GM21367 (cell line): ENCODE measurements around the gene FAM120A.

ENCODE experiments used
- ATAC-seq: cut with Tn5 transposase; IDR thresholded peaks from one replicate; pipeline ENCODE4 v1.9.1; 2021; ENCODE audit not compliant: unreplicated experiment

FAM120A gene

DNA sequence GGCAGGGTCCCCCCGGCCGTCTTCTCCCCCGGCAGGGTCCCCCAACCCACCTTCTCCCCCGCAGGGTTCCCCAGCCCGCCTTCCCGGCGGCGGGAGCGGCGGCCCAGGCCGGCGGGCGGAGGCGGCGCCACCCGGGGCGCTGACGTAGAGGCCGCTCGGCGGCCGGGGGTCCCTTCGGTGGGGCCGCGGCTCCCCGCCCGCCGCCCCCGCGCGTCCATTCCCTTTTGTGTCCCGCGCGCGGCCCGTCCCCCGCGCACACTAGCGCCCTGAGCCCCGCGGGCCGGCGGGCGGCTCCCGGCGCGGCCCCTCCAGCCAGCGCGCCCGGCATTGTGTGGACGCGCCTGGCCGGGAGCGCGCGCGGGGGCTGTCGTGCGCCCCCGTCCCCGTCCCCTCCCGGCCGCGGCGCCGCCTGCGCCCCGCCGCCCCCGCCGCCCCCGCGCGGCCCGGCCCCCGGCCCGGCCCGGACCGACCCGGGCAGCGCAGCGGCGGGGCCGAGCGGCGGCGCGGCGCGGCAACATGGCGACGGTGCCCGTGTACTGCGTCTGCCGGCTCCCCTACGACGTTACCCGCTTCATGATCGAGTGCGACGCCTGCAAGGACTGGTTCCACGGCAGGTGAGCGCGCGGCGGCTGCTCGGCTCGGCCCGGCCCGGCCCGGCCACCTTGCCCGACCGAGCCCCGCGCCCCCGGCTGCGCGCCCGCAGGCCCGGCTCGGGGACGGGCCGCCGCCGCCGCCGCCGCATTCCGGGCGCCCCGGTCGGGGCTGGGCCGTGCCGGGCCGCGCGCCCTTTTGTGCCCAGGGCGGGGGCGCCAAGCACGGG is 125.0 kb downstream of the FAM120A start, which contains the start of gene PHF2:
PHF2 (plus strand) TSS at position 327 of the 820 bp plus-strand sequence; CDS start at position 517, 190 bp downstream.
- peak; percentile 1 for ATAC-seq

DNA sequence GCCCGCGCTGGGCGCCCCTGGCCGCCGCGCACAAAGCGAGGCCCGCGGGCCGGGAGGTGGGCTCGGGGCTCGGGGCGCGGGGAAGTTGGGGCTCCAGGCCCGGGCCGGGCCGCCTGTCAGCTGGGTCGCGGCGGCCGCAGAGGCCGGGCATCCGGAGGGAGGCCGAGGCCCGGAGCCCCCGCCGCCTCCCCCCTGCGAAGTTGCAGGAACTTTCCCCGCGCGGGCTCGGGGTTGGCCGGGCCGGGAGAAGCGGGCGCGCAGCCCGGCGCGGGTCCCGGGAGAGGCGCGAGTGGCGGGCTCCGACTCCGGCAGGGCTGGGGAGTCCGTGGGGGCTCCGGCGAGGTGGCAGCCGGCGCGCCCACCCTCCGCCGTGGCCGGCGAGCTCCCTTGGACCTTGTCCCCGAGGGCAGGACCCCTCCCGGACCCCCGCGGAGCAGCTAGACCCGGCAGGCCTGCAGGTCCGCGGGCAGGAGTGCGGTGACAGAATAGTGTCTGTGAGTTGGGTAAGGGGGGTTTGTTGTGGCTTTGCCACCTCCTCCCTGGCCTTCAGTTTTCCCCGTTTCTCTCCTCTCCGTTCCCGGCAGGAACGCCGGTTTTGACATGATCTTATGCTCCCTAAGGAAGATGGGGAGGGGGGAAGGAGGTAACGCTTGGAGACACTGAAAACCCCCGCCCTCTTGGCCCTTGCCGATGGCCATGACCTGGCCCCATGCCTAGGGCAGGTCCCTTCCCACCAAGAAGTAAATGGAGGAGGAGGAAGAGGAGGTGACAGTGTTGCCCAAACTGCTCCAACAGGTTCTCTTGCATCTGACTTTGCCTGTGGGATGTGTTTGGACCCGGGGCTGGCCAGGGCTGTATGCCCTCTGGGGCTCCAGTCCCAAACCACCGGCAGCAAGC is 125.8 kb downstream of the FAM120A start:
- no peak for ATAC-seq

DNA sequence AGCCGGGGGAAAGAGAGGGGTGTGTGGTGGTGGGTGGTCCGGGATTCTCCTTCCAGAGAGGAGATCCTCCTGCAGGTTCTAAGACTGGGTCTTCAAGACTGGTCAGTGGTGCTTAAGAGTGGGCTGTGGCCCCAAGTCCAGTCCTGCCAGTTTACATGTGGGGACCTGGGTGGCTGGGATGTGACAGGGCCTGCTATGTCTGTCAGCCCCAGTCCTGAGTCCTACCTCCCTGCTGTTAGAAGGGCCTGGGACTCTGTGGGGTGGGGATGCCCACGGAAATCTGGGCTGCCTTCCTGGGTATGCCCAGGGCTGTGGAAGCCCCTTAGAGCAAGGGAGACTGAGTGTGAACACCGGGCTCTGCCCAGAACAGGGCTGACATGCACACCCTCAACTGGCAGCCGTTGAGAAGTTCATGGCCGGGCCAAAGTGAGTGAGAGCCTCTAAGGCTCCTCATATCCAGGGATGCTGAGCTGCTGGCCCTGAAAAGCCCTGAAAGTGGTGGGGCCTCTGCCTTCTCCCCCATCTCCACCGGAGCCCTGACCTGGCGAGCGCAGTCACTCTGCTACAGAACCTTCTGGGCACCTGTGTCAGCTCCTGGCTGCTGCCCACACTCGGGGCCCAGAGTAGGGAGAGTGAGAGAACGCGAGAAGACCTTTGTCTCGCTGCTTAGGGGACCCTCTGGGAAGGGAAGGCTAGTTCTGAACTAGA is 126.6 kb downstream of the FAM120A start:
- no peak for ATAC-seq

DNA sequence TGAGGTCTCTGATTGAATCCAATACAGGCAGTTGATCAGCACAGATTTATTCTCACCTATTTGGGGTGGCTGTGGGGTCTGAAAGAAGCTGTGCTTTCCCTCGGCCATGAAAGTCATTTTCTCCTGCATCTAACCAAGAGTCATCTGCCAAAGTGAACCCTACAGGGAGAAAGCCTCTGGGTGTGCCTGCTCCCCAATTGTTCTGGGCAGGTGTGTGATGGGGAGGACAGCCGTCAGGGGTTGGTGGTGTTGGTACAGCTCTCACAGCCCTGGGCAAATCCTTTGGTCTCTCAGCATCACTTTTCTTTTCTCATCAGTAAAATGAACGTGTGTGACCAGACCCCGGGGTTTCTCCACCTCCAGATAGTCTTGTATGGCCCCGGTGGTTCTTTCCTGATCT is 127.4 kb downstream of the FAM120A start:
- ATAC-seq: no peak

DNA sequence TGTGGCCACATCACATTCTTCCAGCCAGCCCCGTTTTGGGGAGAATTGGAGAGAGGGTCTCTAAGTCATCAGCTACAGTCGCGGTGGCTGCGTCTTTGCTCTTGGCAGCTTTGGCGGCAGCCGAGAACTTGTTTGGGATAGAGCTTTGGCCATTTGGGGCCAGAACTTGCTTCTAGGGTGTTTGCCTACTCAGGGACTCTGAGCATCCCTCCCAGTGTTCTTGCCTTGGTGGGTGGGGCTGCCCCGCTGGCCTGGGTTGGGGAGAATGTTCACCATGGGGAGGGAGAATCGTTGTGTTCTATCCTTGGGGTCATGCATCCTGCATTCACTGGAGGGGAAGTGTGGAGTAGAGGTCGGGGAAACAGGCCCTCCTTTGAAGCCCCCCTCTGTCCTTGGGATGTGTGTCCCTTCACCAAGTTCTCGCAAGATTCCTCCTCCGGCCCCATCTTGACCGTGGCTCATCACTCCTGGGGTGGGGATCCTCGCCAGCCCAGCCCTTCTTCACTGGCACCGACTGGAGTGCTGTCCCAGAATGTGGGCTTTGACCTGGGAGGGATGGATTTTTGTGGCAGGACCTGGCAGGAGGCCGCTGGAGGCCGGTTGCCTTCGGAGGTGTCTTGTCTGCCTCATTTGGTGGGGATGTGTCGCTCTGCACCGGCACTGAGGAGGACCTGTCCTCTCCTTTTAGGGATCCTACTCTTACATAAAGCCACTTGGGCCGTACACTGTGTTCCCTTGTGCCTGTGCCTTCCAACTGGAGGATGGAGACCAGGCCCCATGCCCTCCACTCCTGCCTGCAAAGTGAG is 128.4 kb downstream of the FAM120A start:
- ATAC-seq: no peak

DNA sequence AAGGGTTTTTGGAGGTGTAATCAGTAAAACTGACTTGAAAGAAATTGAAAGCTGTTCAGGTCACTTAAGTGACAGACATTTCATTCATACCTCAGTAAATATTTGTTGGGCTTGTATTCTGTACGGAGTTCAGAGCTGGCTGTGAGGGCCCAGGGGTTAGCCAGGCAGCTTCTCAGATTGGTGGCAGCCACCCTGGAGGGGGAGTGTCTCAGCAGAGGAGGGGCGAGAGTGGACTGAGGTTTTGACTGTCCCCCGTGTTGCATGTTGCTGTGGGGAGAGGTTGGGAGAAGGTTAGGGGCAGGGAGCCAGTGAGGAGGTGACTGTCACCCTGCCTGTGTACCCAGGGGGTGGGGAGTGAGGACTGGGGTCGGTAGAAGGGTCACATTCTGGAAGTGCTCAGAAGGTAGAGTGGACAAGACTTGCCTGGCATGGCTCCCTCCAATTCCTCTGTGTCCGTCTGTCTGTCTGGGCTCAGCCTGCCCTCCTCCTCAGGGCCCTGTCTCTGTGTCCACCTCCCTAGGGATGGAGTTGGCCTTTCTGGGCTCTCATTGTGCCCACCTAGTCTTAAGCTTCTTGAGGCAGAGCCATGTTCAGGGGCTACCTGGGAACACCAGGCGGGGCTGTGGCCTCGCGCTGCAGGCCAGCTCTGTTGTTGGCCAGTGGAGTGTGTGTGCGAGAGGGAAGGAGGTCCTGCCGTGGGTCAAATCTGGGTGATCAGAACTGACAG is 129.3 kb downstream of the FAM120A start:
- ATAC-seq: no peak

DNA sequence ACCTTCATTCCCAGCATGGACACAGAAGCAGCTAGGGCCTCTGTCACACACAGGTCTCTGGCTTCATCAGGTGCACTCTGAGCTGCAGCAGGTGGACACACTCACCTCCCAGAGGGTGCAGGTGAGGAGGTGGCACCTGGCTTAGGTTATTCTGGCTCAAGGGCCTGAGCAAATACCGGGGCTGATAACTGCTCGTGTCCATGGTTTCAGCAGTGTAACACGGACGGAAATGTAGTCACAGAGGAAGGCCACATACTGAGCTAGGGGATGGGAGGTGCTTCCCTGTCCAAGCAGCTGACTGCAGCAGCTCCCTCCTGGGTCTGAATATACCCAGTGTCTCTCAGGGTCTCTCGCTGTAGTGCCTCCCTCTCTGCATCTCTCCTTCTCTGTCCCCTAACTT is 130.6 kb downstream of the FAM120A start:
- no peak for ATAC-seq

DNA sequence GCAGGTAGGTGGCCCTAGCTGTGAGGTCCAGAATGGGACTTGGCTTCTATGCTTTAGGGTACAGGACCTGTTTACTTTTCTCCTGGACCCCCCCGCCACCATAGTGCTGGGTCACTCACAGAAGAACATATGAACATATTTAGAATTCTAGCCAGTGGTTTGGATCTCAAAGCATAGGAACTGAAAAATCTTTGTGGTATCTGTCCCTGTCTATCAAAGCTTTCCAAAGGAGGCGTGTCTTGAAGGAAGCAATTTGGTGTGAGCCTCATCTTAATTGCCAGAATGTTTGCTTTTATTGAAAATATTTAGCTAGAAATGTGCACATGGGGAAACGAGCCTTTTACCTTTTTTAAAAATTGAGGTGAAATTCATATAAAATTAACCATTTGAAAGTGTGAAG is 131.1 kb downstream of the FAM120A start:
- ATAC-seq: no peak

DNA sequence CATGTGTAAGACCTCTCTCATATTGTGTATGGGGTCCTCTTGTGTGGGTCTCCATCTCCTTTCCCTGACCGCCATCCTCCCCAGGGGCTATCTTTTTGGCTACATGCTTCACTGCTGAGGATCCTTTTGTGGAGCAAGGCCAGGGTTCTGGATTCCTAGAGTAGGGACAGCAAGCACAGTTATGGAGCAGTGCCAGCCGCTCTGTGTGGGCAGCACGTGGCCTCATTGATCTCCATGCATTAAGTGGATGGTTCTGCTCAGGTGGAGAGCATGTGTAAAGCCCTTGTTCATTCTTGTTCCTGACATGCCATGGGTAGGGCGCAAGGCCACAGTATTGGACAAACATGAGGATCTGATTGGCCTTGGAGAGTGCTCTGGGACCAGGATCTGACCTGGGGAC is 133.8 kb downstream of the FAM120A start:
- no peak for ATAC-seq

DNA sequence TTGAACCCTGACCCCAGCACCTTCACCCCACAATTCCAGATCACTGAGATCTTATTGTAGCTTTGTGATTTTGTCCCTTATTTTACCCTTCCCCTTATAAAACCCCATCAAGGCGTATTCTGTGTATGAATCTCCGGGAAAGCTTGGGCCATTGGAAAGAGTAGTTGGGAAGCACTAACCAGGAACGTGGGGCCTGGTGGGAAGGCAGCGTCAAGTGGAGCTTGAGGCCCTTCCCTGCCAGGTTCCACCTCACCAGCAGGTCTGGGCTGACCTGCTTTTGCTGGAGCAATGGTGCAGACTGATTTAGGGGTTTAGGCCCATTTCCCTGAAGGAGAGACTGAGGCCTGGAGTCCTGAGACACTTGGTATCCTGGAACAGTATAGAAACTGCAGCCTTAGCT is 134.2 kb downstream of the FAM120A start:
- no peak for ATAC-seq

DNA sequence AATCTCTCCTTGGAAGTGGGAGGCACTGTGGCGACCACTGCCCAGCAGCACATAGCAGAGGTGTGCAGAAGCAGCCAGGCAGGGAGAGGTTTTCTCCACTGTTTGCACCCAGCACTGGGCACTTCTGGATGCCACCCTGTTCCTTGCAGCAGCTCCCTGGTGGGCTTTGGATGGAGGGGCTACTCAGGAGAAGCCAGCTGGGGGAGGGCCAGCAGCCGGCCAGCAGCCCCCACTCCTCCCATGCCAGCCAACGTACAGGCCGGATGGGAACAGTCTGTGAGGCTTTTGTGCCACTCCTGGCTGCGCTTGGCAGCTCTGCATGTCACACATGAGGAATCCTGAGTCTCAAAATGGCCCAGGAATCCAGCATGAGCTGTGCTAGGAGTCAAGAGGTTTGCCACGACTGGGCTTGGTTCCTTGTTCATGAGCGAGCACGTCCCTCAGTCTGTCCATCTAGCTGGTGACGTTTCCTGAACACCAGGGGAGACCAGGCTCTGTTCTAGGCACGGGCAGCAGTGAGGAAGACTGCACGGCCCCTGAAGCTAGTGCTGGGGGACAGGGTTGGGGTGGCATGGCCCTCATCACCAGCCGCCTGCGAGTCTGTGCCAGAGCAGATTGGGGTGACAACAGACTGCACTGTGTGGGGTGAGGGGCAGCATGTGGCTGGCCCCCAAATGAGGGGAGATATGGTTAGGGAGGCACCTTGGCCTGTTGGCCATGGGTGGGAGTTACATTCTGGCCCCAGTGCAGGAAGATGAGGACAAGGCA is 135.0 kb downstream of the FAM120A start:
- ATAC-seq: no peak

DNA sequence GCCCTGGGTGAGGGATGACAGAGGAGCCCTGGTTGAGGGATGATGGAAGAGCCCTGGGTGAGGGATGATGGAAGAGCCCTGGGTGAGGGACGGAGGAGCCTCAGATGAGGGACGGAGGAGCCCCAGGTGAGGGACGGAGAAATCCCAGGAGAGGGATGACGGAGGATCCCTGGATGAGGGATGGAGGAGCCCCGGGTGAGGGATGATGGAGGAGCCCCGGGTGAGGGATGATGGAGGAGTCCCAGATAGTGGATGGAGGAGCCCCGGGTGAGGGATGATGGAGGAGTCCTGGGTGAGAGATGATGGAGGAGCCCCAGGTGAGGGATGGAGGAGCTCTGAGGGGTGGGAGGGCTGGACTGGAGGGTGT is 135.8 kb downstream of the FAM120A start:
- no peak for ATAC-seq

DNA sequence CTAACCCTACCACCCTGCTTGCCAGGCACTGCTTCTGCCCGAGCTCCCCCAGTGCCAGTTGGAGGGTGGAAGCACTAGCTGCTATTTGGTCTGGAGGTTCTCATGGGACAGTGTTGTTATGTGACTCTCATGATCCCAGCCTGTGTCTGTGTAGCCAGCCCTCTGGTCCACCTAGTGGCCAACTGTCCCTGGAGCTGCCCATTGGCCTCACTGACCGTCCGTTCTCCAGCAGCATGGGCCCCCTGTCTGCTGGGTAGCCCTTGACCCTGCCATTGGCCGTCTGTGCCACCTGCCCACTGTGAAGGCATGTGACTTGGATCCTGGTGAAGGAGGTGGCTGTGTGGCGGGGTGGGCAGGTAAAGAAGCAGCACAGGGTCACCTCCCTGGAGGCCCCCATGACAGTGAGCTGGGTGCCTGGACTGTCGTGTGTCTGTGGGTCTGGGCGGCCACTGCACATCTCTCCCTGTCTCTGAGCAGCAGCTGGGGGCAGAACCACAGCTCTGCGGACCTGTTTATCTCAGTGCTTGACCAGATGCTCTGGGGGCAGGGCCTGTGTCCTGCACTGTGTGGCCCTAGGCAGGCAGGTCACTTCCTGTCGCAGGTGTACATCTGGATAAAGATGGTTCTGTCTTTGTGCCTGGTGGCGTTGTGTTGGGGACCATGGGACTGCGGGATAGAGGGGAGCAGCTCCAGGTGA is 136.3 kb downstream of the FAM120A start:
- ATAC-seq: no peak

DNA sequence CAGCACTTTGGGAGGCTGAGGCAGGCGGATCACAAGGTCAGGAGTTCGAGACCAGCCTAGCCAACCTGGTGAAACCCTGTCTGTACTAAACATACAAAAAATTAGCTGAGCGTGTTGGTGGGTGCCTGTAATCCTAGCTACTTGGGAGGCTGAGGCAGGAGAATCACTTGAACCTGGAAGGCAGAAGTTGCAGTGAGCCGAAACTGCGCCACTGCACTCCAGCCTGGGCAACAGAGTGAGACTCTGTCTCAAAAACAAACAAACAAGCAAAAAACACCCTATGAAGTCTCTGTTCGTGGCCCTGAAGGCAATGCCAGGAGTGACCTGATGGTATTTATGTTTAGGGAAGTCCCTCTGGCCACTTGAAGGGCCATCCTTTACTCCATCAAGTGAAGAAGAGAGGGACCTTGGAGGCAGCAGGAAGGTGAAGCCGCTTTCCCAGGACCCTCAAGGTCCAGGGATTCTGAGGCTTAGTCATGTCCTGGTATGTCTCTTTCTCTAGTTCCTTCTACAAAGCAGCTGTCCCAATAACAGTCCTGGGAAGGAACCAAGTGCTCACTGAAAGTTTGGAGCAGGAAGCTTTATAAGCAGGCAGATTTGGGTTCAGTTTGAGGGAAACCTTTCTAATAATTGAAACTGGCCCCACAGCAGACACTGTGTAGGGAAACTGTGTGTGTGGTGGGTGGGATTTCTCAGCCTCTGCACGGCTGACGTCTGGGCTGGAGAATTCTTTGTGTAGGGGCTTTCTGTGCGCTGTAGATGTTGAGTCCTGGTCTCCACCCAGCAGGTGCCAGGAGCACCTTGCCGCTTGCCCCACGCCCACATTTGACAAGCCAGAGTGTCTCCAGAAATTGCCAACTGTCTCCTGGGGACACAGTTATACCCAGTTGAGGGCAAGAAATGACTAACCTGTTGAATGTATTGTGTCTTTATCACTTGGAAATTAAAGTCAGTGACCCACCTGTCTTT is 137.4 kb downstream of the FAM120A start:
- no peak for ATAC-seq

DNA sequence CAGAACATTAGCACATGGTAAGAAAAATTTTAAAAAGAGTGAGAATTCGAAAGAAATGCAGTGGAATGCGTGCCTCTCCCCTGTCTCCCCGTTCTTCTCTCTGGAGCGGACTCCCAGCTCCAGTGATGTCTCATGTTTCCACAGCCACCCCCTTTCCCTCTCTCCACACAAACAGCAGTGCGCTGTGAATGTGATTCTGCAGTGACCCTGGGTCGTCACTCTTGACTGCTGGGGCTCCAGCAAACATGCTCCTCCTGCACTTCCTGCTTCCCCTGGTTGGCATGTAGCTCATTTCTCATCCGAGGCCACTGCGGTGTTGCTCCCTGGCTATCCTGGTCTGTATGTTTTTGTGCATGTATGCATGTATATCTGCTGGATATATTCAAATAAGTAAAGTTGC is 138.2 kb downstream of the FAM120A start:
- ATAC-seq: no peak

DNA sequence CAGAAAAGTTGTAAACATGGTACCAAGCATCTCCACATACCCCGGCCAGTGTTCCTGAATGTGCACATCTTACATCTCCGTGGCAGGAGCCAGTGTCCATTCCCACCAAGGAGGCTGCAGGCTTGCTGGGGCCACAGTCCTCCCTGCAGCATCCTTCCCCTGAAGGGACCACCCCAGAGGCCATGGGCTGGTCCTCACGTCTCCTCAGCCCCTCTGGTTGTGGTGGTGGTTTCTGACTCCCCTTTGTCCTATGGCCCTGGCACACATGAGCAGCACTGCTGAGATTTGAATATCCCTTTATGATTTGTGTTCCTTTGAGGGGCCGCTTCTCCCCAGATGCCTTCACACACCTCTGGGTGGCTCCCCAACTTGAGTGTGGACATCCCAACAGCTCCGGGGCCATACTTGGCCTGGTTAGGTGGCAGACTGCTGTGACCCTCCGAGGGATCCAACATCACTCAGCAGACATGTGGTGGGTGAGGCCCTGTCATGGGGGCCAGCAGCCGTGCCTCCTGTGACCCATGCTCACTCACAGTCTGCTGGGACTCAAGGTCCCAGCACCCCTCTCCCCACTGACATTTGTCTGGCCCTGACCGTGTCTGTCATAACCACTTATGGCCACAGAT is 139.2 kb downstream of the FAM120A start:
- ATAC-seq: no peak
